Fibroblast of gingiva (primary cell): ENCODE data around the gene EHMT2.

Source experiments
- DNase-seq: peaks from one replicate; pipeline ENCODE4 v3.0.0-alpha.2; 2011; ENCODE audit warnings: low read depth

The EHMT2 gene

GRCh38 chr6:31837369-31838113, 60.0 kb downstream of the EHMT2 start:
- DNase-seq, result no peak

- DNase-seq, result peak; percentile 50
Measured at GRCh38 chr6:31836474-31837368, 60.8 kb downstream of the EHMT2 start.

GRCh38 chr6:31836047-31836473, 61.4 kb downstream of the EHMT2 start:
- no peak for DNase-seq

GRCh38 chr6:31834367-31835250, 62.9 kb downstream of the EHMT2 start:
- DNase-seq, result peak; percentile 84

- DNase-seq, result no peak
Measured at GRCh38 chr6:31831350-31832215, 65.9 kb downstream of the EHMT2 start.

DNA sequence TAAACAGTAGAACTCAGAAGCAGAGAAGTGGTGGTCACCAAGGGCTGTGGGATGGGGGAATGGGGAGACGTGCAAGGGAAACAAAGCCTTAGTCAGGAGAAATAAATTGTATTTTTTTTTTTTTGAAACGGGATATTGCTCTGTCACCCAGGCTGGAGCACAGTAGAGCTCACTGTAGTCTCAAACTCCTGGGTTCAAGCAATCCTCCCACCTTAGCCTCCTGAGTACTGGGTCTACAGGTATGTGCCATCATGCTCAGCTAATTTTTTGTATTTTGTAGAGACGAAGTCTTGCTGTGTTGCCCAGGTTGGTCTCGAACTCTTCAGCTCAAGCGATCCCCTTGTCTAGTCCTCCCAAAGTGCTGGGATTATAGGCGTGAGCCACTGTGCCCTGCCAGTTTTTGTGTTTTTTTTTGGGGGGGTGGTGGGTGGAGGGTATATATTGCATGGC, 66.6 kb downstream of the EHMT2 start:
- no peak for DNase-seq
